Ureter (tissue), 1 donor: Measurements from ENCODE around the gene CFAP210. TPM values are rescaled to one million over a fixed set of nuclear protein-coding genes. Genes with fewer than 3 reads are reported as not detected.
"Not testable (repeated sequence)": the region's sequence is repeated elsewhere in the genome, so short reads cannot be mapped to it uniquely, and the experiment has no call there.

ENCODE experiments used
- DNase-seq: peaks from one replicate; pipeline ENCODE4 v3.0.0-alpha.2; 2020; ENCODE audit warnings: low spot score
- total RNA-seq: library from RNA; stranded (reverse); gene quantifications from one replicate; pipeline ENCODE4 v1.2.4, GENCODE V29; 2023
- donor health status: DM: yes; HTN: yes; CAD: no.

CFAP210 gene
- total RNA-seq, 1 donor from 2014 or later, result 0.49 TPM

- no peak for DNase-seq
Observed at GRCh38 chr2:169623235-169623634, 71.0 kb downstream of the CFAP210 start.

GRCh38 chr2:169620509-169620908 lies 73.7 kb downstream of the CFAP210 start:
- DNase-seq, result no peak

- no peak for DNase-seq
Observed at GRCh38 chr2:169619946-169620345, 74.3 kb downstream of the CFAP210 start.

DNA sequence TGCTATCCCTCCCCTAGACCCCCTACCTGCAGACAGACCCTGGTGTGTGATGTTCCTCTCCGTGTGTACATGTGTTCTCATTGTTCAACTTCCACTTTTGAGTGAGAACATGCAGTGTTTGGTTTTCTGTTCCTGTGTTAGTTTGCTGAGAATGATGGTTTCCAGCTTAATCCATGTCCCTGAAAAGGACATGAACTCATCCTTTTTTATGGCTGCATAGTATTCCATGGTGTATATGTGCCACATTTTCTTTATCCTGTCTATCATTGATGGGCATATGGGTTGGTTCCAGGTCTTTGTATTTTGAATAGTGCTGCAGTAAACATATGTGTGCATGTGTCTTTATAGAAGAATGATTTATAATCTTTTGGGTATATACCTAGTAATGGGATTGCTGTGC lies 78.2 kb downstream of the CFAP210 start:
- not testable (repeated sequence) for DNase-seq

DNA sequence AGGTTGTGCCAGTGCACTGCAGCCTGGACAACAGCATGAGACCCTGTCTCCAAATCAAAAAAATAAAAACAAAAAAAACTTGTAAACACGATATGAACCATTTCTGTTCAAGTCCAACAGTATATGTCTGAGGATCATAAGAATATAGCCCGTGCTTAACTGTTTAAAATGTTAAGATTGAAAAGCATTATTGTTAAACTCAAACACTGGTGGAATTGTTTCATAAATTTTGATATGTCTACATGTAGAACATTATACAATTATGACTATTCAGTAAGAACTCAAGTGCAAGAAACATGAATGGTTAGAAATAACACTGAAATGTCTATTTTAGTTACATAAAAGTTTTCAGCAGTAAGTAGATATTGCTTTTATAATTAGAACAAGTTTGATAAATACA lies 80.3 kb downstream of the CFAP210 start:
- DNase-seq, result no peak

- DNase-seq, result no peak
Observed at GRCh38 chr2:169609264-169609663, 84.9 kb downstream of the CFAP210 start.

DNA sequence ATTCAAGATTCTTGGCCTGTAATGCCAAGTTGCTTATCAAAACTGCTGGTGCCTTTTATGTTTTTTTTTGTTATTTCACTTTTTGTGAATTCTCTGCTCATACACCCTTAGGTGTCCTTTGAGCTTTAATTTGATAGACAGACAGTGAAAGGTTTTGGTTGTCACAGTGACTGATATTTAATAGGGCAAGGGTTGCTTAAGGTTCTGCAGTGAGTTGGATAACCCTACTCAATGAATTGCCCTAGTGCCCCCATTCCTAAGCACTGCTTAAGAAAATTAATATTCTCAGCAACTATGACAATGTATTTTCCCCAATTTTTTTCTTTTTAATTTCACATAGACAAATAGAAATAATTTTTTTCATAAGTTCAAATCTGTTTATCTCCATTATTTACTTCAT lies 94.6 kb downstream of the CFAP210 start:
- no peak for DNase-seq

GRCh38 chr2:169598982-169599381 lies 95.2 kb downstream of the CFAP210 start:
- DNase-seq, result no peak

- DNase-seq, result not testable (repeated sequence)
Observed at GRCh38 chr2:169596546-169596945, 97.7 kb downstream of the CFAP210 start.

Other genes starting within 250 kb of the CFAP210 start
- 18.8 TPM for gene BBS5, start 214.9 kb downstream of the CFAP210 start, total RNA-seq
- gene KLHL41, start 184.7 kb downstream of the CFAP210 start, total RNA-seq, result 1.1 TPM
- gene FASTKD1, start 120.5 kb downstream of the CFAP210 start, total RNA-seq, result 27.7 TPM
- gene PPIG, start 110.1 kb downstream of the CFAP210 start, total RNA-seq, result 59.2 TPM
- 14.7 TPM for gene PHOSPHO2, start 64 bp upstream of the CFAP210 start, total RNA-seq
- gene KLHL23, start 39.4 kb upstream of the CFAP210 start, total RNA-seq, result 12.4 TPM
- gene SSB, start 104.5 kb upstream of the CFAP210 start, total RNA-seq, result 87.6 TPM
- gene METTL5, start 130.5 kb upstream of the CFAP210 start, total RNA-seq, result 54.8 TPM
- gene UBR3, start 133.0 kb upstream of the CFAP210 start, total RNA-seq, result 67.9 TPM